ENCODE data around the gene NARS2.

Gene NARS2

GRCh38 chr11:78542007-78542406 is 32.7 kb downstream of the NARS2 start:
- Histone ChIP-seq H3K4me3 (ENCODE audit: low read length) (no peak overlapping the region), H3K9me2 (replicated peaks; ENCODE audit: insufficient read depth, low read length) (no peaks in the 10 kb centered on the region), H3K79me2 (ENCODE audit: low read length) (no peaks in the 10 kb centered on the region), H3K9ac (ENCODE audit: low read length) (no peak overlapping the region), H3K4me2 (ENCODE audit: low read depth, low read length) (no peak overlapping the region), H3K9me3 (replicated peaks; ENCODE audit: insufficient read depth, low read length) (no peaks in the 10 kb centered on the region), H4K20me1 (ENCODE audit: insufficient read depth, low read length) (no peaks in the 10 kb centered on the region), H3F3A (ENCODE audit: insufficient read depth, low read length) (no peaks in the 10 kb centered on the region), H3K27me3 (replicated peaks; ENCODE audit: insufficient read depth, low read length) (no peaks in the 10 kb centered on the region), H3K36me3 (replicated peaks; ENCODE audit: insufficient read depth, low read length) (no peaks in the 10 kb centered on the region), H3K27ac (ENCODE audit: low read length) (no peak overlapping the region), H2AFZ (ENCODE audit: low read length) (no peak overlapping the region), H3K4me1 (ENCODE audit: low read length) (no peaks in the 10 kb centered on the region)
- DNase-seq, result no peak
- no peak for TF ChIP-seq EZH2phosphoT487 (IDR thresholded peaks at IDR 0.05; ENCODE audit: low read length)
- TF ChIP-seq, protein P1, sequence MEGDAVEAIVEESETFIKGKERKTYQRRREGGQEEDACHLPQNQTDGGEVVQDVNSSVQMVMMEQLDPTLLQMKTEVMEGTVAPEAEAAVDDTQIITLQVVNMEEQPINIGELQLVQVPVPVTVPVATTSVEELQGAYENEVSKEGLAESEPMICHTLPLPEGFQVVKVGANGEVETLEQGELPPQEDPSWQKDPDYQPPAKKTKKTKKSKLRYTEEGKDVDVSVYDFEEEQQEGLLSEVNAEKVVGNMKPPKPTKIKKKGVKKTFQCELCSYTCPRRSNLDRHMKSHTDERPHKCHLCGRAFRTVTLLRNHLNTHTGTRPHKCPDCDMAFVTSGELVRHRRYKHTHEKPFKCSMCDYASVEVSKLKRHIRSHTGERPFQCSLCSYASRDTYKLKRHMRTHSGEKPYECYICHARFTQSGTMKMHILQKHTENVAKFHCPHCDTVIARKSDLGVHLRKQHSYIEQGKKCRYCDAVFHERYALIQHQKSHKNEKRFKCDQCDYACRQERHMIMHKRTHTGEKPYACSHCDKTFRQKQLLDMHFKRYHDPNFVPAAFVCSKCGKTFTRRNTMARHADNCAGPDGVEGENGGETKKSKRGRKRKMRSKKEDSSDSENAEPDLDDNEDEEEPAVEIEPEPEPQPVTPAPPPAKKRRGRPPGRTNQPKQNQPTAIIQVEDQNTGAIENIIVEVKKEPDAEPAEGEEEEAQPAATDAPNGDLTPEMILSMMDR (IDR thresholded peaks at IDR 0.05; ENCODE audit: low read length), result no peak

GRCh38 chr11:78541537-78541936 is 33.1 kb downstream of the NARS2 start:
- DNase-seq, result no peak
- H3K79me2 ChIP-seq (ENCODE audit: low read length), result no peaks in the 10 kb centered on the region
- no peaks in the 10 kb centered on the region for H4K20me1 ChIP-seq (ENCODE audit: insufficient read depth, low read length)
- no peak overlapping the region for H3K27ac ChIP-seq (ENCODE audit: low read length)
- H3K4me3 ChIP-seq (ENCODE audit: low read length), result no peak overlapping the region
- H3K9me3 ChIP-seq (replicated peaks; ENCODE audit: insufficient read depth, low read length), result no peaks in the 10 kb centered on the region
- no peak overlapping the region for H3K4me2 ChIP-seq (ENCODE audit: low read depth, low read length)
- no peaks in the 10 kb centered on the region for H3K9me2 ChIP-seq (replicated peaks; ENCODE audit: insufficient read depth, low read length)
- H2AFZ ChIP-seq (ENCODE audit: low read length), result no peak overlapping the region
- TF ChIP-seq EZH2phosphoT487 (IDR thresholded peaks at IDR 0.05; ENCODE audit: low read length) (no peak), EZH2 (optimal IDR thresholded peaks at IDR 0.05; ENCODE audit: low read depth, low read length) (no peak)
- TF ChIP-seq, protein P1 (IDR thresholded peaks at IDR 0.05; ENCODE audit: low read length), result no peak
- no peaks in the 10 kb centered on the region for H3K36me3 ChIP-seq (replicated peaks; ENCODE audit: insufficient read depth, low read length)
- no peaks in the 10 kb centered on the region for H3K4me1 ChIP-seq (ENCODE audit: low read length)
- H3K27me3 ChIP-seq (replicated peaks; ENCODE audit: insufficient read depth, low read length), result no peaks in the 10 kb centered on the region
- H3K9ac ChIP-seq (ENCODE audit: low read length), result no peak overlapping the region
- no peaks in the 10 kb centered on the region for H3F3A ChIP-seq (ENCODE audit: insufficient read depth, low read length)

DNA sequence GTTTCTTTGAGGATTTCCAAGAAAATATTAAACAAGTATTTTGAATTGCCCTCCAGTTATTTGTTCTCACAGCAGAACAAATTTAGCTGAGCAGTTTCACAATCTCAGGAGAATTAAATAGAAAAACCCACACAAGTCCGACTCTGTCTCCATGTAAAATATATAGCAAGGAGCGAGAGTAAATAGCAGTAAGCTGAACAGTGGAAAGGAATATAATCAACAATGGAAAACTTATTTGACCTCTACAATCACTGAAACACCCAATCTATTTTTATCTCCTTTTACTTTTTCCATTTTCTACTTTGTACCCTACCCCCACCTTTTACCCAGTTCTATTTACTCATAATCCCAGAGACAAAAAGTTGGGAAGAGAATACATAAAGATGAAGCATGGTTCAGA is 34.4 kb downstream of the NARS2 start:
- TF ChIP-seq EZH2phosphoT487 (IDR thresholded peaks at IDR 0.05; ENCODE audit: low read length) (no peak), EZH2 (optimal IDR thresholded peaks at IDR 0.05; ENCODE audit: low read depth, low read length) (no peak)
- TF ChIP-seq, protein P1 (IDR thresholded peaks at IDR 0.05; ENCODE audit: low read length), result no peak
- H3K79me2 ChIP-seq (ENCODE audit: low read length), result no peaks in the 10 kb centered on the region
- no peak overlapping the region for H2AFZ ChIP-seq (ENCODE audit: low read length)
- DNase-seq, result no peak
- no peak overlapping the region for H3K4me3 ChIP-seq (ENCODE audit: low read length)
- H3K4me2 ChIP-seq (ENCODE audit: low read depth, low read length), result no peak overlapping the region
- no peaks in the 10 kb centered on the region for H3K9me3 ChIP-seq (replicated peaks; ENCODE audit: insufficient read depth, low read length)
- no peak overlapping the region for H3K27ac ChIP-seq (ENCODE audit: low read length)
- no peaks in the 10 kb centered on the region for H4K20me1 ChIP-seq (ENCODE audit: insufficient read depth, low read length)
- no peaks in the 10 kb centered on the region for H3K36me3 ChIP-seq (replicated peaks; ENCODE audit: insufficient read depth, low read length)
- H3F3A ChIP-seq (ENCODE audit: insufficient read depth, low read length), result no peaks in the 10 kb centered on the region
- H3K4me1 ChIP-seq (ENCODE audit: low read length), result no peaks in the 10 kb centered on the region
- no peak overlapping the region for H3K9ac ChIP-seq (ENCODE audit: low read length)
- no peaks in the 10 kb centered on the region for H3K27me3 ChIP-seq (replicated peaks; ENCODE audit: insufficient read depth, low read length)
- H3K9me2 ChIP-seq (replicated peaks; ENCODE audit: insufficient read depth, low read length), result no peaks in the 10 kb centered on the region
